GM12878 (cell line): ENCODE measurements around the gene GANAB. TPM values are rescaled to one million over a fixed set of nuclear protein-coding genes. Genes with fewer than 3 reads are reported as not detected.

Experiments used
- BHLHE40 ChIP-seq, 2 experiments: fragments of 450-650 bp in 1 of 2; IDR thresholded peaks; 2 replicates each; pipeline ENCODE4 v1.6.1; 2011 to 2017; ENCODE audit warnings: low read depth in 2 of 2, borderline replicate concordance in 1 of 2, improper control_type of control experiment in 1 of 2, low read length in 1 of 2, mild to moderate bottlenecking in 1 of 2
- CEBPB ChIP-seq, 2 experiments: fragments of 150-350 bp in 1 of 2; IDR thresholded peaks; 2 replicates each; pipeline ENCODE4 v1.6.1; 2012 to 2014; ENCODE audit warnings: low read depth in 2 of 2, low read length in 2 of 2, borderline replicate concordance in 1 of 2, inconsistent platforms in 1 of 2
- CTCF ChIP-seq, 3 experiments: IDR thresholded peaks in 2 of 3; conservative IDR thresholded peaks in 1 of 3; 2 replicates each; pipeline ENCODE4 v1.5.1; 2011; ENCODE audit warnings: low read depth in 3 of 3, low read length in 3 of 3, mild to moderate bottlenecking in 3 of 3, control low read depth in 2 of 3, moderate library complexity in 2 of 3, inconsistent platforms in 1 of 3, mixed read lengths in 1 of 3; ENCODE audit not compliant: control insufficient read depth in 2 of 3, insufficient read depth in 1 of 3; ENCODE audit errors: extremely low read depth in 1 of 3
- CUX1 ChIP-seq: IDR thresholded peaks from 2 replicates; pipeline ENCODE4 v1.6.1; 2012; ENCODE audit warnings: improper control_type of control experiment, low read depth, low read length; ENCODE audit not compliant: insufficient replicate concordance
- GABPA ChIP-seq: IDR thresholded peaks from 2 replicates; pipeline ENCODE4 v1.6.1; 2014; ENCODE audit warnings: antibody characterized with exemption, low read depth, mild to moderate bottlenecking, inconsistent platforms
- HDAC2 ChIP-seq: fragments of 200-600 bp; sonication (generic); IDR thresholded peaks from 2 replicates; pipeline ENCODE4 v1.6.1; 2017
- IKZF1 ChIP-seq: fragments of 450-650 bp; conservative IDR thresholded peaks from 2 replicates; pipeline ENCODE4 v1.6.1; 2017; ENCODE audit warnings: antibody characterized with exemption, mild to moderate bottlenecking
- IRF3 ChIP-seq: fragments of 450-650 bp; IDR thresholded peaks from 2 replicates; pipeline ENCODE4 v1.6.1; 2014; ENCODE audit warnings: mild to moderate bottlenecking
- MYB ChIP-seq: fragments of 150-350 bp; IDR thresholded peaks from 2 replicates; pipeline ENCODE4 v1.6.1; 2014; ENCODE audit warnings: mild to moderate bottlenecking, low read depth, low read length, borderline replicate concordance
- NR2C1 ChIP-seq: fragments of 450-650 bp; IDR thresholded peaks from 2 replicates; pipeline ENCODE4 v1.6.1; 2017; ENCODE audit warnings: antibody characterized with exemption, mild to moderate bottlenecking, moderate library complexity
- POU2F2 ChIP-seq: IDR thresholded peaks from 3 replicates; pipeline ENCODE4 v1.6.1; 2011; ENCODE audit warnings: low read depth, mild to moderate bottlenecking, low read length, borderline replicate concordance
- RELA ChIP-seq: fragments of 450-650 bp; IDR thresholded peaks from 2 replicates; pipeline ENCODE4 v1.8.0; 2014; ENCODE audit warnings: borderline replicate concordance; ENCODE audit not compliant: partially characterized antibody
- SPI1 ChIP-seq: IDR thresholded peaks from 2 replicates; pipeline ENCODE4 v1.6.1; 2011; ENCODE audit warnings: low read depth, mild to moderate bottlenecking, low read length, moderate library complexity, borderline replicate concordance; ENCODE audit not compliant: insufficient read depth
- TAF1 ChIP-seq: IDR thresholded peaks from 2 replicates; pipeline ENCODE4 v1.6.1; 2011; ENCODE audit warnings: mild to moderate bottlenecking, low read depth, low read length, borderline replicate concordance
- ZNF384 ChIP-seq: IDR thresholded peaks from 2 replicates; pipeline ENCODE4 v1.6.1; 2012; ENCODE audit warnings: low read depth, mild to moderate bottlenecking, low read length, improper control_type of control experiment, borderline replicate concordance
- polyA plus RNA-seq, 11 experiments: library from polyadenylated mRNA; depleted of rRNA in 4 of 11; unstranded in 6 of 11; stranded (reverse) in 5 of 11; fragments of >200 nt; fragmentation: Nextera tagmentation in 4 of 11; fragmentation: Illumina TruSeq in 1 of 11; extraction: Ambion mirVana in 4 of 11; extraction: Trizol in 1 of 11; gene quantifications; 1 replicate in 1 of 11; 2 replicates in 10 of 11; pipeline versions ENCODE4 v1.2.1 to v1.2.3, GENCODE V29; 2011 to 2016; ENCODE audit warnings: inconsistent platforms in 2 of 11, missing spikeins in 2 of 11, low read depth in 1 of 11
- total RNA-seq, 4 experiments: library from RNA; depleted of rRNA in 3 of 4; stranded (reverse); fragments of >200 nt in 3 of 4; fragmentation: Illumina TruSeq in 1 of 4; extraction: Trizol in 1 of 4; gene quantifications; 2 replicates each; pipeline versions ENCODE4 v1.2.1 to v1.2.3, GENCODE V29; 2013 to 2021
- TF ChIP-seq, protein P1 (sequence below): fragments of 450-650 bp; formaldehyde crosslinking; IDR thresholded peaks from 2 replicates; pipeline ENCODE4 v1.4.0; 2020; ENCODE audit warnings: mild to moderate bottlenecking, moderate library complexity

Gene GANAB
- total and polyA plus RNA-seq, 10 of the 15 experiments (the other 5 are each of a cell fraction or from before 2014, with no cell fraction given): 4.5 to 175 (median 102) TPM

DNA sequence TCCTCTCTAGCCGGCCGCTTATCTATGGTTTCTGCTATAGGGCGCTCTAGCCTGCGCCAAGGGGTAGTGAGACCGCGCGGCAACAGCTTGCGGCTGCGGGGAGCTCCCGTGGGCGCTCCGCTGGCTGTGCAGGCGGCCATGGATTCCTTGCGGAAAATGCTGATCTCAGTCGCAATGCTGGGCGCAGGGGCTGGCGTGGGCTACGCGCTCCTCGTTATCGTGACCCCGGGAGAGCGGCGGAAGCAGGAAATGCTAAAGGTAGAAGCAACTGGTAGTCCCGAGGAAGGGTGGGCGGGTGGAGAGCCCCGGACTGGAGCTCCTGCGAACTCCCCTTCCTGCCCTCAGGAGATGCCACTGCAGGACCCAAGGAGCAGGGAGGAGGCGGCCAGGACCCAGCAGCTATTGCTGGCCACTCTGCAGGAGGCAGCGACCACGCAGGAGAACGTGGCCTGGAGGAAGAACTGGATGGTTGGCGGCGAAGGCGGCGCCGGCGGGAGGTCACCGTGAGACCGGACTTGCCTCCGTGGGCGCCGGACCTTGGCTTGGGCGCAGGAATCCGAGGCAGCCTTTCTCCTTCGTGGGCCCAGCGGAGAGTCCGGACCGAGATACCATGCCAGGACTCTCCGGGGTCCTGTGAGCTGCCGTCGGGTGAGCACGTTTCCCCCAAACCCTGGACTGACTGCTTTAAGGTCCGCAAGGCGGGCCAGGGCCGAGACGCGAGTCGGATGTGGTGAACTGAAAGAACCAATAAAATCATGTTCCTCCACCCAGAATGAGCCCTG is 25.4 kb upstream of the GANAB start, which contains the start of the genes LBHD1 and UQCC3 (continued):
- TF ChIP-seq IRF3 (no peak), ZNF384 (no peak), CUX1 (no peak), MYB (no peak), POU2F2 (peak; percentile 72; the same call in 2 of the 3 replicates), HDAC2 (no peak), CEBPB (IDR thresholded peaks at IDR 0.05; ENCODE audit: borderline replicate concordance in 1 of 2, low read depth in 2 of 2, low read length in 2 of 2) (no peak), GABPA (peak; percentile 64), NR2C1 (peak; percentile 88), SPI1 (no peak), TAF1 (peak; percentile 74), CTCF (IDR thresholded peaks at IDR 0.05 in 2 of 3, conservative IDR thresholded peaks at IDR 0.05 in 1 of 3; ENCODE audit: control insufficient read depth in 2 of 3, extremely low read depth in 1 of 3, insufficient read depth in 1 of 3, low read depth in 3 of 3, low read length in 3 of 3) (no peak), IKZF1 (peak; percentile 95), BHLHE40 (IDR thresholded peaks at IDR 0.05; ENCODE audit: borderline replicate concordance in 1 of 2, low read depth in 2 of 2, low read length in 1 of 2) (peak in 1 of 2 experiments; percentile 74; a peak in 2 of 4 replicates), RELA (peak; percentile 58)
- TF ChIP-seq, protein P1, sequence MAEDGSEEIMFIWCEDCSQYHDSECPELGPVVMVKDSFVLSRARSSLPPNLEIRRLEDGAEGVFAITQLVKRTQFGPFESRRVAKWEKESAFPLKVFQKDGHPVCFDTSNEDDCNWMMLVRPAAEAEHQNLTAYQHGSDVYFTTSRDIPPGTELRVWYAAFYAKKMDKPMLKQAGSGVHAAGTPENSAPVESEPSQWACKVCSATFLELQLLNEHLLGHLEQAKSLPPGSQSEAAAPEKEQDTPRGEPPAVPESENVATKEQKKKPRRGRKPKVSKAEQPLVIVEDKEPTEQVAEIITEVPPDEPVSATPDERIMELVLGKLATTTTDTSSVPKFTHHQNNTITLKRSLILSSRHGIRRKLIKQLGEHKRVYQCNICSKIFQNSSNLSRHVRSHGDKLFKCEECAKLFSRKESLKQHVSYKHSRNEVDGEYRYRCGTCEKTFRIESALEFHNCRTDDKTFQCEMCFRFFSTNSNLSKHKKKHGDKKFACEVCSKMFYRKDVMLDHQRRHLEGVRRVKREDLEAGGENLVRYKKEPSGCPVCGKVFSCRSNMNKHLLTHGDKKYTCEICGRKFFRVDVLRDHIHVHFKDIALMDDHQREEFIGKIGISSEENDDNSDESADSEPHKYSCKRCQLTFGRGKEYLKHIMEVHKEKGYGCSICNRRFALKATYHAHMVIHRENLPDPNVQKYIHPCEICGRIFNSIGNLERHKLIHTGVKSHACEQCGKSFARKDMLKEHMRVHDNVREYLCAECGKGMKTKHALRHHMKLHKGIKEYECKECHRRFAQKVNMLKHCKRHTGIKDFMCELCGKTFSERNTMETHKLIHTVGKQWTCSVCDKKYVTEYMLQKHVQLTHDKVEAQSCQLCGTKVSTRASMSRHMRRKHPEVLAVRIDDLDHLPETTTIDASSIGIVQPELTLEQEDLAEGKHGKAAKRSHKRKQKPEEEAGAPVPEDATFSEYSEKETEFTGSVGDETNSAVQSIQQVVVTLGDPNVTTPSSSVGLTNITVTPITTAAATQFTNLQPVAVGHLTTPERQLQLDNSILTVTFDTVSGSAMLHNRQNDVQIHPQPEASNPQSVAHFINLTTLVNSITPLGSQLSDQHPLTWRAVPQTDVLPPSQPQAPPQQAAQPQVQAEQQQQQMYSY (CRISPR knock-in tag): no peak
